T-helper 2 cell treated with Interferon-gamma antibody and Interleukin-4, amounts not matched to agents 5 μg/mL and 100 μg/mL, for 36 hours (primary cell): Measurements from ENCODE around the gene PRKRIP1.
"Not testable (repeated sequence)": the region's sequence is repeated elsewhere in the genome, so short reads cannot be mapped to it uniquely, and the experiment has no call there.

Experiments
- DNase-seq: peaks from one replicate; pipeline ENCODE4 v3.0.0; 2021; ENCODE audit warnings: low spot score
- H3K27ac Mint-ChIP-seq: one replicate; pipeline ENCODE4 v1.8.0; 2021; ENCODE audit warnings: mild to moderate bottlenecking, mixed read lengths
- H3K27me3 Mint-ChIP-seq: one replicate; pipeline ENCODE4 v1.8.0; 2021; ENCODE audit warnings: low read depth, mixed read lengths
- H3K36me3 Mint-ChIP-seq: one replicate; pipeline ENCODE4 v1.8.0; 2021; ENCODE audit warnings: low read depth, mixed read lengths
- H3K4me1 Mint-ChIP-seq: one replicate; pipeline ENCODE4 v1.8.0; 2021; ENCODE audit warnings: low read depth, mixed read lengths
- H3K4me3 Mint-ChIP-seq: one replicate; pipeline ENCODE4 v1.8.0; 2022; ENCODE audit warnings: mild to moderate bottlenecking, moderate library complexity, mixed read lengths
- H3K9me3 Mint-ChIP-seq: one replicate; pipeline ENCODE4 v1.8.0; 2021; ENCODE audit warnings: mixed read lengths

Gene PRKRIP1

DNA sequence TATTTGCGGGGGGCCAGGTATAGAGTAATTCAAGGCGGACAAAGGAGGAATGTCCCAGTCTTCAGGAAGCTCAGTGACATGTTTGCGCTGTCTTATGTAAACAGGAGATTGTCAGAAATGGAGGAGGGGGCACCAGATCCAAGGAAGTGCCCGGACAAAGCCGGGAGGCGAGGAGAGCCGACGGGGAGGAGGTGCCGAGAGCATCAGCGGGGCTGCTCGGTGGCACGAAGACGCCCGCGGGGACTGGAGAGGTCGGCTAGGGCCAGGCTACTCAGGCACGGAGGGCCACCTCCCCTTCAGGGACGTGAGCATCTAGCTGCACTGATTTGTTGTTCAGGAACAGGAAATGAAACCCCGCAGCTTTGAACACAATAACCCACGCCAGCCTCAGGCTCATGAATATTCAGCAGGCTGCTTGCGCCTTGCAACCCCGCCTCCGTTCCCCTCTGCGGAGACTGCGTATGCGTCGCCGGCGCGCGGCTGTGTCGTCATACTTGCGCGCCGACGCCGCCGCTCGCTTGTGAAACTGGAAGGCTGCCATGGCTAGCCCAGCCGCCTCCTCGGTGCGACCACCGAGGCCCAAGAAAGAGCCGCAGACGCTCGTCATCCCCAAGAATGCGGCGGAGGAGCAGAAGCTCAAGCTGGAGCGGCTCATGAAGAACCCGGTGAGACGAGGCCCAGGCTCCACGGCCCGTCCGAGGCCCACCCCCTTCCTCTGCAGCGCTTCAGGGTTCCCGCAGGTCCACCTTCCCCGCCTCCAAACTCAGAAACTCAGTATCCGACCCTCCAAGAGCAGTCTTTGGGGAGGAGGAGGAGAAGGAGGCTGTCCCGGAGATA, at the start of gene PRKRIP1:
PRKRIP1 (plus strand) TSS at position 491 of the 837 bp plus-strand sequence; CDS start at position 540, 49 bp downstream.
- Mint-ChIP-seq H3K4me3 (peak within 1 kb of the TSS; percentile 93), H3K27me3 (no peaks in the 10 kb centered on the region), H3K36me3 (peaks cover 32% of the 10 kb centered on the region), H3K9me3 (no peaks in the 10 kb centered on the region), H3K4me1 (peaks cover 12% of the 10 kb centered on the region), H3K27ac (peak within 1 kb of the TSS; percentile 91)
- peak; percentile 82 for DNase-seq

DNA sequence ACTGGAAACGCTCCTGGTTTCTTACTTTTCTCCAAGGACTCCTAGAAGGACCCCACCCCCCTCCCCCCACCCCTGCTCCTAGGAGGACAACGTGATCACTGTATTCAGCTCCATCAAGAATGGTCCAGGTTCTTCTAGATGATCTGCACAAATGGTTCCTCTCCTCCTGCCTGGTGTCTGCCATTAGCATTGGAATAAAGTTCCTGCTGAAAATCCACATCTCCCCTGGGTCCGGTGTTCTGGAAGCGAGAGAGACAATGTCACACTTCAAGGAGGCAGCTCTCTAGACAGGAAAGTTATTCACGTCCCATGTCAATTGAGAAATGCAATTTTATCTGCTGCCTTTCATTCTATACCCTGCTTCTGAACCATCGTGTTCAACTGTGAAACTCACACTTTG, 49.2 kb upstream of the PRKRIP1 start:
- H3K27ac Mint-ChIP-seq, H3K9me3 Mint-ChIP-seq, H3K36me3 Mint-ChIP-seq, DNase-seq, H3K4me3 Mint-ChIP-seq, H3K27me3 Mint-ChIP-seq, H3K4me1 Mint-ChIP-seq: not testable (repeated sequence)

DNA sequence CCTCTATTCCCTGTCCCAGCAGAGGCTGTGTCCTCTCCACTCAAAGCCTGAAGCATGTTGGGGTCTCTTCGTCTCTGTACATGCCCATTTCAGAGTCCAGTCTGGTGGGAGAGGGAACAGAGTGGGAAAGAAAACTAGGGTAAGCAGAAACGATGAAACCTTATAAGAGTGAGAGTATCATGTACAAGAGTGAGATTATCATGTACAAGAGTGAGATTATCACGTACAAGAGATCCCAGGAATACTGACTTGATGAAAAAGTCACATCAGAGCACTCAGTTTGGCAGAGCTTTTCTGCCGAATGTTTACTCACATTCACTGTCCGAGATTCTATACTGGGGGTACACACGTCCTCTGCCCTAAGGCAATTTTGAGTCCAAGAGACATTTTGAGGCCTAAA, 39.8 kb upstream of the PRKRIP1 start, which contains the start of gene SPDYE6:
SPDYE6 (minus strand) TSS at position 101 of the 400 bp plus-strand sequence. CDS start 421 bp downstream, outside the sequence.
- DNase-seq, H3K27me3 Mint-ChIP-seq, H3K27ac Mint-ChIP-seq, H3K9me3 Mint-ChIP-seq, H3K4me3 Mint-ChIP-seq, H3K36me3 Mint-ChIP-seq, H3K4me1 Mint-ChIP-seq: not testable (repeated sequence)

- H3K9me3 Mint-ChIP-seq: not testable (repeated sequence)
- peak; percentile 96 for DNase-seq
- peaks cover 18% of the 10 kb centered on the region for H3K36me3 Mint-ChIP-seq
These were observed 32.4 kb upstream of the PRKRIP1 start for GRCh38 chr7:102363549-102364393.

DNA sequence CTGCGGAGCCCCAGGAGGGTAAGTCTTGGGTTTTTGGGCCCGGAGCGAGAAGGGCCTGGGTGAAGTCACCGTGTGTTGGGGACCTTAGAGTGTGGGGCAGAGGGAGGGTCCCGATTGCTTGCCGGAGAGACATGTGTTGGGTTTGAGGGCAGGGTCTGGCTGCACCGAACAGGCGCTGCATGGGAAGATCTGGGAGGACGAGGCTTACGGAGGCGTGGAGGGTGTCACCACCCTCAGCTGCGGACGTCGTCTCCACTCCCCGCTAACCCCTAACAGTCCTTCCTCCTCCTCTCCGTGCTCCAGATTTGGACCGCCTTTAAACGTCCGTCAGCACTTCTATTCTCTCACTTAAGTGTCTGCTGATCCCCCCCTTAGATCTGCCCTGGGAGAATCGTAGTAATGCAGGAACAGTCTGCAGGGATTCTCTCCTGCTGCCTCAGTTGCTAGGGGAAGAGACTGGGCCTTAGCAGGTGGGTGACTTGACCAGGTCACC, 31.7 kb upstream of the PRKRIP1 start:
- H3K4me1 Mint-ChIP-seq, H3K27me3 Mint-ChIP-seq, H3K9me3 Mint-ChIP-seq: not testable (repeated sequence)
- Mint-ChIP-seq H3K4me3 (peak overlapping the region; percentile 91), H3K27ac (peak overlapping the region; percentile 85), H3K36me3 (peaks cover 18% of the 10 kb centered on the region)
- DNase-seq: peak; percentile 8

More at GRCh38 chr7:102363549-102364393, 32.4 kb upstream of the PRKRIP1 start:
- not testable (repeated sequence) for H3K27me3 Mint-ChIP-seq, H3K4me1 Mint-ChIP-seq
- peak overlapping the region; percentile 91 for H3K4me3 Mint-ChIP-seq
- H3K27ac Mint-ChIP-seq: peak overlapping the region; percentile 85

GRCh38 chr7:102365390-102365789, 30.8 kb upstream of the PRKRIP1 start:
- Mint-ChIP-seq H3K4me3 (peak overlapping the region; percentile 91), H3K36me3 (peaks cover 25% of the 10 kb centered on the region)
- not testable (repeated sequence) for DNase-seq, H3K4me1 Mint-ChIP-seq, H3K9me3 Mint-ChIP-seq, H3K27me3 Mint-ChIP-seq, H3K27ac Mint-ChIP-seq

DNA sequence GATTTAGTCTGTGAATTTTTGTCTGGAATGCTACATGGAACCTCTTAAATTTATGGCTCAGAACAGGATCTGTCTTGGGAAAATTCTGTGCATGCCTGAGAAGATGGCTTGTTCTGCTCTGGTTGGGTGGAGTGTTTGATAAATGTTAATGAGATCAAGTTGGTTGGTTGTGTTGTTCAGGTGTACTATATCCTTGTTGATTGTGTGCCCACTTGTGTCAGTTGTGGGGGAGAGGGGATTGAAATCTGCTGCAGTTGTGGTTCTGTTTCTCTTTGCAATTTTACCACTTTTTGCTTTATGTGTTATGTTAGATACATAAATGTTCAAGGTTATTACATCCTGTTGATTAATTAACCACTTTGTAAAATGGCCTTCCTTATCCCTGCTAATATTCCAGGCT, 26.1 kb upstream of the PRKRIP1 start:
- H3K27ac Mint-ChIP-seq, H3K27me3 Mint-ChIP-seq, DNase-seq, H3K9me3 Mint-ChIP-seq, H3K4me3 Mint-ChIP-seq, H3K4me1 Mint-ChIP-seq: not testable (repeated sequence)
- H3K36me3 Mint-ChIP-seq: peaks cover 44% of the 10 kb centered on the region

DNA sequence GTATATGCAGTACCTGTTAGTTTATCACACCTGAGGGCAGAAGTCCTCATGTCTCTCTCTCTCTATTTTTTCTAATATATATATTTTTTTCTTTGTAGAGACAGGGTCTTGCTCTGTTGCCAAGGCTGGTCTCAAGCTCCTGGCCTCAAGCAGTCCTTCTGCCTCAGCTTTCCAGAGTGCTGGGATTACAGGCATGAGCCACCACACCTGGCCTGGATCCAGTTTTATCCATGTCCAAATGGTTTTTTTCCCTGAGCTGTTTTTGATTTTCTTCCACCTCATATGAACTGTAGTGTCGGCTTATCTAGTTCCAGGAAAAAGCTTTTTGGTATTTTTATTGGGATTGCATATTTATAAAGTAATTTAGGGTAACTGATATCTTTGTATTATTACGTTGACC, 23.4 kb upstream of the PRKRIP1 start:
- peaks cover 47% of the 10 kb centered on the region for H3K36me3 Mint-ChIP-seq
- H3K4me3 Mint-ChIP-seq, H3K27me3 Mint-ChIP-seq, DNase-seq, H3K9me3 Mint-ChIP-seq, H3K4me1 Mint-ChIP-seq, H3K27ac Mint-ChIP-seq: not testable (repeated sequence)

DNA sequence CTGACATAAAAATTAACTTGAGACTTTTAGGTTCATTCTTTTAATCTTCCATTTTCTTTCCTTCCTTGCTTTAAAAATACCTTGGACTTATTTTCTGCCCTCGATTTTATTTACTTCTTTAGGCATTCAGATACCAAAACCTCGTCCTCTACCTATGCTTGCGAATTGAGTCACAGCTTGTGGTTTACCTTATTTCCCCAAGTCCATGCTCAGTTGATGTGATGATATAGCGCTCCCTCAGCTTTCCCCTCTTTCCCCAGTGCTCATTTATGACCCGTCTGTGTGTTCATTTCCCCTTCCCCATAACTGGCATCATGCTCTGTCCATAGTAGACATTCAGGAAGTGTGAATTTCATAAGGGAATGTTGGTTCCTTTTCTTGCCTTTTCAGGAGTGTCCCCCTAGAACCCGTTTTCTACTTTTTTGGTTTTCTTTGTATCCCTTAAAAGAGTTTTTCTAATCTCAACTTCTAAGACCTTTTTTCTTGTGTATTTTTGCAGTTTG, 19.1 kb upstream of the PRKRIP1 start:
- Mint-ChIP-seq H3K9me3 (no peaks in the 10 kb centered on the region), H3K36me3 (peaks cover 38% of the 10 kb centered on the region), H3K4me1 (peaks cover 5% of the 10 kb centered on the region), H3K4me3 (no peak overlapping the region), H3K27me3 (no peaks in the 10 kb centered on the region), H3K27ac (no peak overlapping the region)
- DNase-seq: no peak

GRCh38 chr7:102380837-102381236, 15.3 kb upstream of the PRKRIP1 start:
- not testable (repeated sequence) for H3K27ac Mint-ChIP-seq, H3K9me3 Mint-ChIP-seq, H3K4me3 Mint-ChIP-seq, DNase-seq, H3K4me1 Mint-ChIP-seq, H3K27me3 Mint-ChIP-seq
- H3K36me3 Mint-ChIP-seq: peaks cover 23% of the 10 kb centered on the region

DNA sequence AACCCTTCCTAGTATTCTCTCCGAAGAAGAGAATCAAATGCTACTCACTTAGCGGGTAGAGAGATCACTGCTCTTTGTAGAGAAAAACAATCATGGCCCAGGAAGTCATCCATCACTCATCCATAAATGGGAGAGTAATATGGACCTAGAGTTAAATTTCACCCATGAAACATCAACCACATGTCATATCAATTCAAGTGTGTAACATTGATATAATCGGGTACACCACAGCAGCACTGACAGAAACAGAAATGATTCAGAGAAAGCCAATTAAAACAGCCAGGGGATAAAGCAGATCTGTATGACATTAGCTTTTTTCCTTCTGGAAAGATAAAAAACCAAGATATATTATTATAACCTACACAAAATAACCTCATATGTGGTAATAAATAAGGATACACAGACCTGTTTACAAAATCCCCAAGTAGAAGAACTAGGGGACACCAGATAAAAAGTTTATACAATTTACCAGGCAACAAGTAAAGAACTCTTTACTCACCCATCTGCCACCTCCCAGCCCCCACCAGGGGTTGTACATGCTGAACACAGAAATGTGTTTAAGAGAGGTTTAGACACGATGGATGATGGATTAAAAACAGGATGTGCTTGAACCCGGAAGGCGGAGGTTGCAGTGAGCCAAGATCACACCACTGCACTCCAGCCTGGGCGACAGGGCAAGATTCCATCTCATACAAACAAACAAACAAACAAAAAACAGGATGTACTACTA, 14.3 kb upstream of the PRKRIP1 start:
- not testable (repeated sequence) for H3K4me3 Mint-ChIP-seq, H3K27ac Mint-ChIP-seq, H3K27me3 Mint-ChIP-seq, H3K4me1 Mint-ChIP-seq, H3K9me3 Mint-ChIP-seq, DNase-seq
- H3K36me3 Mint-ChIP-seq: peaks cover 26% of the 10 kb centered on the region

DNA sequence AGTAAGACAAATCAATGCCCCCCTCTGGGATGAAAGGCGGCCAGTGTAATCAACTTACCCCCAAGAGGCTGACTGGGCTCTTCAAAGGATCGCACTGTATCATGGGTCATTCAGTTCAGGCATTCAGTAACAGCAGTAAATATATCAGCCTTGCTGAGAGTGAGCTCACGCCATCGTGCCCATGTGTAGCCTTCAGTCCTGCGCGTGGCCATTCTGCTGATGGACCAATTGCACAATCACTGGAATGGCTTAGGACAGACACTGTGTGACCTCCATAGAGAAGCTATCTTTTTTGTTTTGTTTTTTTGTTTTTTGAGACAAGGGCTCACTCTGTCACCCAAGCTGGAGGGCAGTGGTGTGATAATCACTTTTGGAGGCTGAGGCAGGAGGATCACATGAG, 9.1 kb upstream of the PRKRIP1 start:
- peaks cover 8% of the 10 kb centered on the region for H3K36me3 Mint-ChIP-seq
- DNase-seq: no peak
- H3K27ac Mint-ChIP-seq: no peak overlapping the region
- H3K27me3 Mint-ChIP-seq: no peaks in the 10 kb centered on the region
- H3K4me3 Mint-ChIP-seq: no peak overlapping the region
- no peaks in the 10 kb centered on the region for H3K9me3 Mint-ChIP-seq
- no peaks in the 10 kb centered on the region for H3K4me1 Mint-ChIP-seq

GRCh38 chr7:102389810-102390209, 6.4 kb upstream of the PRKRIP1 start:
- no peaks in the 10 kb centered on the region for H3K9me3 Mint-ChIP-seq

More at GRCh38 chr7:102389810-102390209, 6.4 kb upstream of the PRKRIP1 start:
- H3K27ac Mint-ChIP-seq: no peak overlapping the region
- H3K4me3 Mint-ChIP-seq: no peak overlapping the region
- no peaks in the 10 kb centered on the region for H3K27me3 Mint-ChIP-seq
- H3K36me3 Mint-ChIP-seq: peaks cover 18% of the 10 kb centered on the region
- H3K4me1 Mint-ChIP-seq: no peaks in the 10 kb centered on the region
- DNase-seq: no peak
